Gastrocnemius medialis (tissue), 4 donors: ENCODE results near the gene KCNIP1. TPM values are rescaled to one million over a fixed set of nuclear protein-coding genes. Genes with fewer than 3 reads are reported as not detected.

Source experiments
- ATAC-seq, 2 donors: fragments of 150-250 bp; one replicate each; pipeline ENCODE4 v1.9.1; 2016
- DNase-seq, 2 donors: peaks; one replicate each; pipeline ENCODE4 v3.0.0-alpha.2; 2019
- H3K27ac ChIP-seq, 4 donors: fragments of 200-600 bp; sonication (generic); 1 replicate in 1 of 4; 2 replicates in 3 of 4; pipeline ENCODE4 v1.5.1; 2016 to 2018; ENCODE audit warnings: mild to moderate bottlenecking in 2 of 4, moderate library complexity in 1 of 4
- H3K27me3 ChIP-seq, 3 donors: fragments of 200-600 bp; sonication (generic) in 2 of 3; 1 replicate in 1 of 3; 2 replicates in 2 of 3; pipeline versions ENCODE4 v1.5.1 to v1.6.0; 2016 to 2019; ENCODE audit warnings: mild to moderate bottlenecking in 1 of 3, moderate library complexity in 1 of 3
- H3K36me3 ChIP-seq, 2 donors: fragments of 200-600 bp; sonication (generic) in 1 of 2; one replicate each; pipeline ENCODE4 v1.5.1; 2017 to 2018
- H3K4me1 ChIP-seq, 2 donors: fragments of 200-600 bp; sonication (generic) in 1 of 2; one replicate each; pipeline ENCODE4 v1.5.1; 2016 to 2017; ENCODE audit warnings: mild to moderate bottlenecking in 2 of 2
- H3K4me3 ChIP-seq, 4 donors: fragments of 200-600 bp; sonication (generic) in 3 of 4; 1 replicate in 1 of 4; 2 replicates in 3 of 4; pipeline ENCODE4 v1.5.1; 2016 to 2019; ENCODE audit warnings: mild to moderate bottlenecking in 2 of 4
- H3K9me3 ChIP-seq, 3 donors: fragments of 200-600 bp; sonication (generic) in 2 of 3; 1 replicate in 1 of 3; 2 replicates in 2 of 3; pipeline ENCODE4 v1.5.1; 2016 to 2019
- CTCF ChIP-seq, 5 experiments: fragments of 450-650 bp in 3 of 5; fragments of 200-600 bp in 2 of 5; sonication (generic) in 2 of 5; IDR thresholded peaks in 4 of 5; conservative IDR thresholded peaks in 1 of 5; 1 replicate in 4 of 5; 2 replicates in 1 of 5; pipeline ENCODE4 v1.5.1; 2016 to 2019; ENCODE audit warnings: antibody characterized with exemption in 5 of 5, mild to moderate bottlenecking in 3 of 5, moderate library complexity in 3 of 5
- POLR2A ChIP-seq, 2 donors: fragments of 450-650 bp; IDR thresholded peaks; one replicate each; pipeline ENCODE4 v1.6.1; 2017; ENCODE audit warnings: antibody characterized with exemption in 2 of 2, mild to moderate bottlenecking in 2 of 2, moderate library complexity in 2 of 2
- in situ Hi-C, 4 donors: fragments of 200-750 bp; cut with MboI; loops; one replicate each; pipeline versions ENCODE4 v1.15.0 to v1.8.0; 2017; ENCODE audit warnings: low sequenced_read_pairs in 4 of 4
- intact Hi-C: fragments of 100-400 bp; cut with DNase I; formaldehyde crosslinking; loops from one replicate; pipeline ENCODE4 v1.15.1; 2023; ENCODE audit warnings: low total_unique reads
- total RNA-seq, 4 donors: library from RNA; depleted of rRNA; stranded (reverse); fragments of >200 nt; gene quantifications; one replicate each; pipeline versions ENCODE4 v1.1.0 to v1.2.3, GENCODE V29; 2016

The KCNIP1 gene
- total RNA-seq, 4 donors from 2014 or later = not detected

DNA sequence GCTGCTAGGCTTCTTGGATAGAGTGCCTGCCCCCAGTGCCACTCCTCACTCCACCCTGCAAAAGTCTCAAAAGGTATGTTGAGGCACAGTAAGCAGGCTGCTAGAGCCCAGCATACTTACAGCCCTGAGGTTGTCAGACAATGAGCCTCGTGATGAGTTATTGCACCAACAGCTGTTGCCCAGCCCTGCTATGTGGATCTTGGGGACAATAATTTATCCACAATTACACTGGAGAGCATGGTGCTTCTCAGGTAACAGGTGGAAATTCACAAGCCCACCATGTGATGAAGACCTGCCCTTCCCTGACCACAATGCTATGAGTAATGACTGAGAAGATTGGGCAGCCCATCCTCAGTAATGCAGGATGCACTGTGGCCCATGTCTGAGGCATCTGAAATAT, 36.5 kb downstream of the KCNIP1 start:
- H3K9me3 ChIP-seq = no peaks in the 10 kb centered on the region
- in situ Hi-C loops = no loop called here
- intact Hi-C loops = no loop called here
- no peak for DNase-seq
- H3K4me3 ChIP-seq = no peak overlapping the region
- TF ChIP-seq CTCF (IDR thresholded peaks at IDR 0.05 in 4 of 5, conservative IDR thresholded peaks at IDR 0.05 in 1 of 5) (no peak), POLR2A (IDR thresholded peaks at IDR 0.05) (no peak)
- no peaks in the 10 kb centered on the region for H3K4me1 ChIP-seq
- no peaks in the 10 kb centered on the region for H3K36me3 ChIP-seq
- H3K27me3 ChIP-seq = no peaks in the 10 kb centered on the region
- ATAC-seq = no peak
- H3K27ac ChIP-seq = no peak overlapping the region

DNA sequence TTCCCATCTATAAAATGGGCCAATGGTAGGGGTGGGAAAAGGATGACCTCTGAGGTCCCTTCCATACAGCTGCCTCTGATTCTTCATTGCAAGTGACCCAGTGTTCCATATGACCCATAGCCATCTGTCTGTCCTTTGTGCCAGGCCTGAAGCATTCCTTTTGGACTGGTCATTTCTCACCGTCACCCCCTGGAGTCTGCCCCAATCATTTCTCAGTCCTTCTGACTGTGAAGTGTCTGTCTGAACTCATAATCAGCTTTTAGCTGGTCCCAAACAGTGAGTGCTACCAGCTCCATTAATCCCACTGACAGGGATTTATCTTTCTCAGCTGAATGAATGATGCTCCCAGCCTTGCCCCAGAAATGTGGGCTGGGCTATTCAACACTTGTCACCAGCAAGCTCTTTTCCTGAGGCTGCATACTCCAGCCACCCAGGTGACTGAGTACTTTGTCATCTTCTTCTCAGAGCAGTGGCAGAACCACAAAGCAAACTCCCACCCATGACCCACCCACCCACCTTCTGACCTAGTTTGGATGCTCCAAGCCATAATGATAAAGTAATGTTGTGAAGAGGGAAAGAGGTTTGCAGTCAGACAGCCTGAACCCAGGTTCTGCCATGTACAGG, 37.4 kb downstream of the KCNIP1 start:
- in situ Hi-C loops = no loop called here
- Histone ChIP-seq H3K27ac (no peak overlapping the region), H3K27me3 (no peaks in the 10 kb centered on the region), H3K9me3 (no peaks in the 10 kb centered on the region), H3K4me1 (no peaks in the 10 kb centered on the region), H3K4me3 (no peak overlapping the region), H3K36me3 (no peaks in the 10 kb centered on the region)
- TF ChIP-seq CTCF (IDR thresholded peaks at IDR 0.05 in 4 of 5, conservative IDR thresholded peaks at IDR 0.05 in 1 of 5) (no peak), POLR2A (IDR thresholded peaks at IDR 0.05) (no peak)
- ATAC-seq (no peak), DNase-seq (no peak)
- intact Hi-C loops = no loop called here

- H3K36me3 ChIP-seq = no peaks in the 10 kb centered on the region
- intact Hi-C loops (no loop called here), in situ Hi-C loops (no loop called here)
- H3K27ac ChIP-seq = no peak overlapping the region
- DNase-seq (no peak), ATAC-seq (no peak)
- H3K9me3 ChIP-seq = no peaks in the 10 kb centered on the region
- TF ChIP-seq CTCF (IDR thresholded peaks at IDR 0.05 in 4 of 5, conservative IDR thresholded peaks at IDR 0.05 in 1 of 5) = no peak
- no peak for TF ChIP-seq POLR2A (IDR thresholded peaks at IDR 0.05)
- no peaks in the 10 kb centered on the region for H3K27me3 ChIP-seq
- no peak overlapping the region for H3K4me3 ChIP-seq
- H3K4me1 ChIP-seq = no peaks in the 10 kb centered on the region
These were observed 39.0 kb downstream of the KCNIP1 start for GRCh38 chr5:170542691-170543293.

DNA sequence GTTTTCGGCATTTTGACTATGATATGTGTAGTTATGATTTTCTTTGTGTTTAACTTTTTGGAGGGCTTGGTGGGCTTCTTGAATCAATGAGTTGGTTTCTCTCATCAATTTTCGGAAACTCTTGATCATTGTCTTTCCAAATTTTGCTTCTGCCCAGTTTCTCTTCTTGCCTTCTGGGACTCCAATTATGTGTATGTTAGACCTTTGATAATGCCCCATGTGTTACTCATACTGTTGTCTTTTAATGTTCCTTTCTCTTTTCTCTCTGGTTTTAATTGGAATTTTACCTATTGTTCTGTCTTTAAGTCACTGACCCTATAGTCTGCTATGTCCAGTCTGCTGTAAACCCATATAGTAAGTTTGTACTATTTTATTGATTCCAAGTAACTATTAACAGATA, 41.5 kb downstream of the KCNIP1 start:
- Histone ChIP-seq H3K36me3 (no peaks in the 10 kb centered on the region), H3K4me1 (no peaks in the 10 kb centered on the region), H3K27me3 (no peaks in the 10 kb centered on the region), H3K4me3 (no peak overlapping the region), H3K27ac (no peak overlapping the region), H3K9me3 (no peaks in the 10 kb centered on the region)
- DNase-seq (no peak), ATAC-seq (no peak)
- intact Hi-C loops (no loop called here), in situ Hi-C loops (no loop called here)
- TF ChIP-seq CTCF (IDR thresholded peaks at IDR 0.05 in 4 of 5, conservative IDR thresholded peaks at IDR 0.05 in 1 of 5) (no peak), POLR2A (IDR thresholded peaks at IDR 0.05) (no peak)

DNA sequence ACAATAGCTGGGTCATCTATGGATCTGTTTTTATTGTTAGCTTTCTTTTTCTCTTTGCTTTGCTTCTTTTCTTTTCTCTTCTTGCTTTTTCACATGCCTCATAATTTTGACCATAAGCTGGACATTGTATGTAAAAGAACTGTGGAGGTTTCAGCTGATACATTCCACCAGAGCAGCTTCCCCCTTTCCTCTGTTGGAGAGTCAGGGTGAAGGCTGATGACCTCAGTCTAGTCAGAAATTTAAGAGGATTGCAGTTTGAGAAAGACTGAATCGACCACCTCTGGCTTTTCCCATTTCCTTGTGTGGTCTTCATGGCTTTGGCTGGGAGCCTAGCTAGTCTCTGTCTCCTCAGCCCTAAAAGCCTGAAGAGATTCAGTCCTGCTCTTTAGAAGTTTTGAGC, 42.0 kb downstream of the KCNIP1 start:
- intact Hi-C loops = no loop called here

More for the DNA sequence above, 42.0 kb downstream of the KCNIP1 start:
- ATAC-seq = no peak
- H3K27ac ChIP-seq = no peak overlapping the region
- no peak overlapping the region for H3K4me3 ChIP-seq
- in situ Hi-C loops = no loop called here
- H3K36me3 ChIP-seq = no peaks in the 10 kb centered on the region
- H3K27me3 ChIP-seq = no peaks in the 10 kb centered on the region
- no peaks in the 10 kb centered on the region for H3K9me3 ChIP-seq
- DNase-seq = no peak
- no peaks in the 10 kb centered on the region for H3K4me1 ChIP-seq
- TF ChIP-seq POLR2A (IDR thresholded peaks at IDR 0.05) = no peak
- no peak for TF ChIP-seq CTCF (IDR thresholded peaks at IDR 0.05 in 4 of 5, conservative IDR thresholded peaks at IDR 0.05 in 1 of 5)
